ENCODE results near the gene LAG3. TPM values are rescaled to one million over a fixed set of nuclear protein-coding genes. Genes with fewer than 3 reads are reported as not detected.

The LAG3 gene
- total RNA-seq, 1 experiment from 2014 or later = 2.2 TPM

- Histone ChIP-seq H3K27ac (ENCODE audit: insufficient read length, low read depth, low read length) (no peak overlapping the region), H3K18ac (ENCODE audit: insufficient read length, low read depth, low read length) (no peak overlapping the region), H3K14ac (ENCODE audit: insufficient read depth, low read length) (no peak overlapping the region), H4K8ac (replicated peaks; ENCODE audit: insufficient read length, low read depth, low read length) (no peak overlapping the region), H3T11ph (ENCODE audit: low read length) (no peak overlapping the region), H2BK5ac (ENCODE audit: insufficient read length, low read length) (no peak overlapping the region), H2AK5ac (ENCODE audit: insufficient read length, low read length) (no peak overlapping the region), H3K4me2 (ENCODE audit: insufficient read depth, insufficient read length, low read length) (no peak overlapping the region), H3K56ac (ENCODE audit: insufficient read length, low read depth, low read length) (no peak overlapping the region), H4K20me1 (ENCODE audit: control insufficient read depth, insufficient read depth, insufficient read length) (no peaks in the 10 kb centered on the region), H4K91ac (ENCODE audit: insufficient read length, low read depth, low read length) (no peak overlapping the region), H3K79me1 (ENCODE audit: insufficient read depth, low read depth, low read length, poor library complexity, severe bottlenecking) (no peaks in the 10 kb centered on the region), H2BK20ac (ENCODE audit: low read depth, low read length, poor library complexity, severe bottlenecking) (no peak overlapping the region), H2BK120ac (ENCODE audit: low read depth, low read length, poor library complexity, severe bottlenecking) (no peak overlapping the region), H3K27me3 (ENCODE audit: insufficient read depth, low read length) (no peaks in the 10 kb centered on the region; the same call in 1 of the 2 replicates), H2BK12ac (ENCODE audit: insufficient read length, low read depth, low read length) (no peak overlapping the region), H4K5ac (ENCODE audit: insufficient read length, low read depth, low read length) (no peak overlapping the region), H3K9me3 (ENCODE audit: control insufficient read depth, low read depth, low read length) (no peaks in the 10 kb centered on the region), H2AFZ (ENCODE audit: low read length) (no peak overlapping the region), H3K4ac (ENCODE audit: low read depth, low read length) (no peak overlapping the region), H3K23ac (ENCODE audit: insufficient read length, low read depth, low read length) (no peak overlapping the region), H3K79me2 (ENCODE audit: insufficient read depth, low read length) (no peaks in the 10 kb centered on the region), H3K23me2 (ENCODE audit: insufficient read length, low read depth, low read length, poor library complexity, severe bottlenecking) (no peaks in the 10 kb centered on the region), H2BK15ac (ENCODE audit: low read depth, low read length) (no peak overlapping the region), H3K9ac (ENCODE audit: extremely low read depth, insufficient read length, low read length) (no peak overlapping the region), H3K4me1 (ENCODE audit: insufficient read depth, low read length) (0 out of 2 replicates have a peak, but pooled peaks cover 3% of the 10 kb centered on the region)
- WGBS (ENCODE audit: extremely low coverage, insufficient read length, low lambda C conversion rate) = no CpG with 5 or more reads among the region's 13 CpGs
- DNase-seq = no peak
- Mint-ChIP-seq H3K27me3 (ENCODE audit: low read depth) (peaks cover 41% of the 10 kb centered on the region), H3K27ac (peak overlapping the region in 1 of 3 experiments; percentile 57; a peak in 1 of 7 replicates), H3K4me3 (no peak overlapping the region), H3K4me1 (peaks cover 20 to 27% of the 10 kb centered on the region in 2 experiments), H3K36me3 (ENCODE audit: insufficient read depth in 1 of 3, low read depth in 3 of 3) (no peaks in the 10 kb centered on the region; a peak in 1 of 7 replicates), H3K9me3 (no peaks in the 10 kb centered on the region)
- TF ChIP-seq CTCF (conservative IDR thresholded peaks at IDR 0.05) = no peak
These were observed 19.7 kb downstream of the LAG3 start for GRCh38 chr12:6791931-6792520.
